Panc1 (cell line): ENCODE measurements around the gene CEACAM16.

ENCODE experiments used
- CTCF ChIP-seq: fragments of 450-650 bp; IDR thresholded peaks from 2 replicates; pipeline ENCODE4 v1.5.1; 2017; ENCODE audit warnings: mild to moderate bottlenecking
- SIN3A ChIP-seq: IDR thresholded peaks from 2 replicates; pipeline ENCODE4 v1.6.1; 2012; ENCODE audit warnings: low read depth, mild to moderate bottlenecking, low read length, moderate library complexity, borderline replicate concordance; ENCODE audit not compliant: insufficient read depth

GRCh38 chr19:44720945-44721344 is 22.0 kb downstream of the CEACAM16 start:
- no peak for TF ChIP-seq CTCF
- no peak for TF ChIP-seq SIN3A
